ENCODE results near the gene FBXO28.

GRCh38 chr1:224168859-224169380, 55.0 kb downstream of the FBXO28 start:
- no peak for TF ChIP-seq CTCF (conservative IDR thresholded peaks at IDR 0.05; ENCODE audit: low read depth, low read length)
- TF ChIP-seq EZH2 (IDR thresholded peaks at IDR 0.05; ENCODE audit: borderline replicate concordance, low read depth, low read length, poor library complexity, severe bottlenecking), result no peak
